Fibroblast of lung (primary cell): ENCODE results near the gene HNRNPA3. TPM values are rescaled to one million over a fixed set of nuclear protein-coding genes. Genes with fewer than 3 reads are reported as not detected.

Experiments
- DNase-seq, 2 donors: peaks; one replicate each; pipeline versions ENCODE4 v3.0.0 to v3.0.0-alpha.2; 2010; ENCODE audit warnings: low read depth in 2 of 2
- H2AFZ ChIP-seq: 2 replicates; pipeline ENCODE4 v1.5.1; 2012; ENCODE audit warnings: low read length, control low read depth, inconsistent platforms
- H3K27ac ChIP-seq: 2 replicates; pipeline ENCODE4 v1.5.1; 2011; ENCODE audit warnings: low read length, control low read depth; ENCODE audit not compliant: insufficient read depth
- H3K27me3 ChIP-seq: 2 replicates; pipeline ENCODE4 v1.5.1; 2011; ENCODE audit warnings: mild to moderate bottlenecking, low read length; ENCODE audit not compliant: control insufficient read depth, insufficient read depth
- H3K36me3 ChIP-seq: 2 replicates; pipeline ENCODE4 v1.5.1; 2011; ENCODE audit warnings: low read length; ENCODE audit not compliant: control insufficient read depth, insufficient read depth
- H3K4me1 ChIP-seq: 2 replicates; pipeline ENCODE4 v1.5.1; 2011; ENCODE audit warnings: low read length; ENCODE audit not compliant: control insufficient read depth, insufficient read depth; ENCODE audit errors: extremely low read depth
- H3K4me2 ChIP-seq: 2 replicates; pipeline ENCODE4 v1.5.1; 2011; ENCODE audit warnings: low read length, control low read depth; ENCODE audit not compliant: insufficient read depth; ENCODE audit errors: extremely low read depth
- H3K4me3 ChIP-seq, 4 experiments: fragments of 200-600 bp in 1 of 4; sonication (generic) in 1 of 4; replicated peaks in 1 of 4; 2 replicates each; pipeline ENCODE4 v1.5.1; 2011 to 2016; ENCODE audit warnings: low read length in 4 of 4, low read depth in 3 of 4, mild to moderate bottlenecking in 3 of 4, control low read depth in 2 of 4, inconsistent platforms in 1 of 4, mixed read lengths in 1 of 4; ENCODE audit not compliant: insufficient read depth in 1 of 4; ENCODE audit errors: control extremely low read depth in 1 of 4
- H3K79me2 ChIP-seq: 2 replicates; pipeline ENCODE4 v1.5.1; 2012; ENCODE audit warnings: mild to moderate bottlenecking, low read length, inconsistent platforms; ENCODE audit not compliant: control insufficient read depth, insufficient read depth
- H3K9ac ChIP-seq: 2 replicates; pipeline ENCODE4 v1.5.1; 2011; ENCODE audit warnings: mild to moderate bottlenecking, low read length, control low read depth; ENCODE audit not compliant: insufficient read depth
- H3K9me3 ChIP-seq: 2 replicates; pipeline ENCODE4 v1.5.1; 2012; ENCODE audit warnings: low read depth, low read length; ENCODE audit not compliant: control insufficient read depth, insufficient read depth
- H4K20me1 ChIP-seq: 2 replicates; pipeline ENCODE4 v1.5.1; 2011; ENCODE audit warnings: low read length; ENCODE audit not compliant: control insufficient read depth, insufficient read depth; ENCODE audit errors: extremely low read depth
- CTCF ChIP-seq, 2 donors: IDR thresholded peaks in 1 of 2; conservative IDR thresholded peaks in 1 of 2; 1 replicate in 1 of 2; 2 replicates in 1 of 2; pipeline ENCODE4 v1.5.1; 2011 to 2012; ENCODE audit warnings: low read length in 2 of 2, control low read depth in 1 of 2, inconsistent platforms in 1 of 2, low read depth in 1 of 2, mild to moderate bottlenecking in 1 of 2
- EZH2 ChIP-seq: IDR thresholded peaks from 2 replicates; pipeline ENCODE4 v1.5.1; 2012; ENCODE audit warnings: low read length, control low read depth, mild to moderate bottlenecking; ENCODE audit errors: missing control alignments
- polyA plus RNA-seq, 2 donors: library from polyadenylated mRNA; depleted of rRNA in 1 of 2; stranded (reverse) in 1 of 2; unstranded in 1 of 2; fragments of >200 nt; gene quantifications; 2 replicates each; pipeline ENCODE4 v1.2.1, GENCODE V29; 2011 to 2012; ENCODE audit warnings: missing spikeins in 1 of 2
- total RNA-seq: library from RNA; depleted of rRNA; stranded (reverse); fragments of >200 nt; gene quantifications from 2 replicates; pipeline ENCODE4 v1.2.1, GENCODE V29; 2014

Gene HNRNPA3
- total and polyA plus RNA-seq, 2 donors (not counting 1 experiment from before 2014, with no cell fraction given): 34.5 to 81.2 TPM

GRCh38 chr2:177242121-177242987 lies 29.8 kb downstream of the HNRNPA3 start:
- peak; percentile 97 for DNase-seq
- Histone ChIP-seq H4K20me1 (no peaks in the 10 kb centered on the region), H3K4me2 (peak overlapping the region; percentile 91), H3K9me3 (no peaks in the 10 kb centered on the region), H3K27me3 (no peaks in the 10 kb centered on the region), H2AFZ (no peak overlapping the region), H3K36me3 (no peaks in the 10 kb centered on the region), H3K4me1 (peaks cover 42% of the 10 kb centered on the region), H3K79me2 (peaks cover 94% of the 10 kb centered on the region), H3K27ac (peak overlapping the region; percentile 85), H3K4me3 (peak overlapping the region; percentile 27 to 44 (median 36)), H3K9ac (peak overlapping the region; percentile 54)
- no peak for TF ChIP-seq CTCF (conservative IDR thresholded peaks at IDR 0.05 in 1 of 2, IDR thresholded peaks at IDR 0.05 in 1 of 2; ENCODE audit: low read depth in 1 of 2, low read length in 2 of 2)
- no peak for TF ChIP-seq EZH2

- H3K4me3 ChIP-seq: peak overlapping the region in 2 of 4 experiments; percentile 40 to 42
- H2AFZ ChIP-seq: no peak overlapping the region
- no peaks in the 10 kb centered on the region for H3K27me3 ChIP-seq
- H3K79me2 ChIP-seq: peaks cover 94% of the 10 kb centered on the region
- H3K27ac ChIP-seq: peak overlapping the region; percentile 85
- H3K9me3 ChIP-seq: no peaks in the 10 kb centered on the region
- TF ChIP-seq EZH2: no peak
- TF ChIP-seq CTCF (conservative IDR thresholded peaks at IDR 0.05 in 1 of 2, IDR thresholded peaks at IDR 0.05 in 1 of 2; ENCODE audit: low read depth in 1 of 2, low read length in 2 of 2): no peak
- peak overlapping the region; percentile 56 for H3K4me2 ChIP-seq
- H3K9ac ChIP-seq: peak overlapping the region; percentile 54
- H3K4me1 ChIP-seq: peaks cover 40% of the 10 kb centered on the region
- no peak for DNase-seq
- no peaks in the 10 kb centered on the region for H4K20me1 ChIP-seq
- H3K36me3 ChIP-seq: no peaks in the 10 kb centered on the region
Observed at GRCh38 chr2:177243073-177243472, 30.5 kb downstream of the HNRNPA3 start.

GRCh38 chr2:177243476-177243875 lies 30.9 kb downstream of the HNRNPA3 start:
- no peak for TF ChIP-seq EZH2
- TF ChIP-seq CTCF (conservative IDR thresholded peaks at IDR 0.05 in 1 of 2, IDR thresholded peaks at IDR 0.05 in 1 of 2; ENCODE audit: low read depth in 1 of 2, low read length in 2 of 2): no peak

More at GRCh38 chr2:177243476-177243875, 30.9 kb downstream of the HNRNPA3 start:
- H3K27ac ChIP-seq: peak overlapping the region; percentile 85
- no peak for DNase-seq
- H3K4me1 ChIP-seq: peaks cover 39% of the 10 kb centered on the region
- no peak overlapping the region for H2AFZ ChIP-seq
- no peaks in the 10 kb centered on the region for H3K27me3 ChIP-seq
- H3K79me2 ChIP-seq: peaks cover 94% of the 10 kb centered on the region
- H3K4me3 ChIP-seq: no peak overlapping the region
- H3K36me3 ChIP-seq: no peaks in the 10 kb centered on the region
- no peak overlapping the region for H3K9ac ChIP-seq
- H4K20me1 ChIP-seq: no peaks in the 10 kb centered on the region
- H3K4me2 ChIP-seq: peak overlapping the region; percentile 13
- no peaks in the 10 kb centered on the region for H3K9me3 ChIP-seq
